Frontal cortex (tissue), 4 donors: ENCODE data around the gene IMPA2. TPM values are rescaled to one million over a fixed set of nuclear protein-coding genes. Genes with fewer than 3 reads are reported as not detected.
"Not testable (repeated sequence)": the region's sequence is repeated elsewhere in the genome, so short reads cannot be mapped to it uniquely, and the experiment has no call there.

Source experiments
- DNase-seq, 2 donors: peaks; one replicate each; pipeline ENCODE4 v3.0.0; 2012; ENCODE audit warnings: low spot score in 2 of 2
- FAIRE-seq: peaks from 2 replicates; lab custom pipeline; 2012; peaks lifted over from hg19 to GRCh38; lab: Jason Lieb, UNC
- total RNA-seq: library from RNA; depleted of rRNA; stranded (reverse); fragments of >200 nt; gene quantifications from one replicate; pipeline ENCODE4 v1.2.3, GENCODE V29; 2014
- donor health status: control.
- donor health status: control.
- donor health status: control.

Gene IMPA2
- total RNA-seq, 1 donor from 2014 or later, result 2.9 TPM

- no peak for DNase-seq
- no peak for FAIRE-seq
These were observed 20.4 kb upstream of the IMPA2 start for GRCh38 chr18:11960743-11961380.

GRCh38 chr18:11962597-11962996 is 18.7 kb upstream of the IMPA2 start:
- no peak for FAIRE-seq
- DNase-seq, result no peak

GRCh38 chr18:11963991-11964484 is 17.3 kb upstream of the IMPA2 start:
- DNase-seq, result no peak
- FAIRE-seq, result no peak

GRCh38 chr18:11969904-11970835 is 11.1 kb upstream of the IMPA2 start:
- DNase-seq (no peak), FAIRE-seq (no peak)

- FAIRE-seq, DNase-seq: not testable (repeated sequence)
These were observed 10.5 kb upstream of the IMPA2 start for GRCh38 chr18:11970836-11971226.

GRCh38 chr18:11972371-11973174 is 8.7 kb upstream of the IMPA2 start:
- no peak for FAIRE-seq
- no peak for DNase-seq

- FAIRE-seq (no peak), DNase-seq (no peak)
These were observed 6.5 kb upstream of the IMPA2 start for GRCh38 chr18:11974741-11975325.

GRCh38 chr18:11975723-11976122 is 5.6 kb upstream of the IMPA2 start:
- DNase-seq, result no peak
- no peak for FAIRE-seq

GRCh38 chr18:11976315-11977152 is 4.8 kb upstream of the IMPA2 start:
- DNase-seq, result no peak
- FAIRE-seq, result no peak

- no peak for DNase-seq
- no peak for FAIRE-seq
These were observed 4.2 kb upstream of the IMPA2 start for GRCh38 chr18:11977153-11977466.

- DNase-seq, result no peak
- no peak for FAIRE-seq
These were observed 2.4 kb upstream of the IMPA2 start for GRCh38 chr18:11978956-11979355.

- FAIRE-seq, result no peak
- no peak for DNase-seq
These were observed 1.2 kb upstream of the IMPA2 start for GRCh38 chr18:11980163-11980493.

- DNase-seq (peak; percentile 93 to 95), FAIRE-seq (no peak)
These were observed 664 bp upstream of the IMPA2 start for GRCh38 chr18:11980494-11981191.

- FAIRE-seq, result no peak
These were observed 448 bp downstream of the IMPA2 start for GRCh38 chr18:11981543-11982366.

GRCh38 chr18:11982981-11983380 is 1.7 kb downstream of the IMPA2 start:
- DNase-seq (no peak), FAIRE-seq (no peak)

More at GRCh38 chr18:11981543-11982366, 448 bp downstream of the IMPA2 start:
- no peak for DNase-seq

- FAIRE-seq (no peak), DNase-seq (no peak)
These were observed 2.3 kb downstream of the IMPA2 start for GRCh38 chr18:11983592-11983991.

- DNase-seq (no peak), FAIRE-seq (no peak)
These were observed 2.8 kb downstream of the IMPA2 start for GRCh38 chr18:11984091-11984490.

- no peak for DNase-seq
- no peak for FAIRE-seq
These were observed 4.3 kb downstream of the IMPA2 start for GRCh38 chr18:11985586-11985985.
